Dedifferentiated amniotic fluid mesenchymal stem cell (primary cell): Measurements from ENCODE around the gene EPAS1.

ENCODE experiments used
- DNase-seq: peaks from one replicate; pipeline ENCODE4 v3.0.0-alpha.2; 2016; ENCODE audit errors: extremely low spot score

The EPAS1 gene

DNA sequence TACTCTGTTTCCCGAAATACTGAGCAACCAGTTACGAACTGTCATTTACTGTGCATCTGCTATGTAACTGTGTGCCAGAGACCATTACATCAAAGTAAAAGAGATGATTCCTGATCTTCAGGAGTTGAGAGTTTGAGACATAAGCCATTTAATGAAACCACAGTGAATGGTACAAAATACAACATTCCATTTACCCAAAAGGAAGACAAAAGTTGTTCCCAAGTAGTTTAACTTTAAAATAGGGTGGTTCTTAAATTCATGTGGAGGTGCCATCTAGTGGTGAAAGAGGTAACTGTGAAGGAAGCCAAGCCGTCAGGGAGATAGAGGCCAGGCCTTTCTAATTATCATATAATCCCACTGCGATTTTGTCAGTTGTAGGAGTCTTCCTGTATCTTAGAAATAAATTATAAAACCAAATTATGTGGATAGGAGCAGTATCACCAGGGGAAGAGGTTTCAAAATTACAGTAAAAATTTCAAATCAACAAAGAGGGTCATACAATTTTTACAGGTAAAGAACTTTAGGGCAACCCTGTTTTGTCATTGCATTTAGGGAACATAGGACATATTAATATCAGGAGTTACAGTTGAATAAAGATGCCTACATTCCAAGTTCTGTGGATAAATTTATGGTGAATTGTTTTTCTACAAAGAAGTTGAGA, 67.7 kb downstream of the EPAS1 start:
- peak; percentile 77 for DNase-seq

DNA sequence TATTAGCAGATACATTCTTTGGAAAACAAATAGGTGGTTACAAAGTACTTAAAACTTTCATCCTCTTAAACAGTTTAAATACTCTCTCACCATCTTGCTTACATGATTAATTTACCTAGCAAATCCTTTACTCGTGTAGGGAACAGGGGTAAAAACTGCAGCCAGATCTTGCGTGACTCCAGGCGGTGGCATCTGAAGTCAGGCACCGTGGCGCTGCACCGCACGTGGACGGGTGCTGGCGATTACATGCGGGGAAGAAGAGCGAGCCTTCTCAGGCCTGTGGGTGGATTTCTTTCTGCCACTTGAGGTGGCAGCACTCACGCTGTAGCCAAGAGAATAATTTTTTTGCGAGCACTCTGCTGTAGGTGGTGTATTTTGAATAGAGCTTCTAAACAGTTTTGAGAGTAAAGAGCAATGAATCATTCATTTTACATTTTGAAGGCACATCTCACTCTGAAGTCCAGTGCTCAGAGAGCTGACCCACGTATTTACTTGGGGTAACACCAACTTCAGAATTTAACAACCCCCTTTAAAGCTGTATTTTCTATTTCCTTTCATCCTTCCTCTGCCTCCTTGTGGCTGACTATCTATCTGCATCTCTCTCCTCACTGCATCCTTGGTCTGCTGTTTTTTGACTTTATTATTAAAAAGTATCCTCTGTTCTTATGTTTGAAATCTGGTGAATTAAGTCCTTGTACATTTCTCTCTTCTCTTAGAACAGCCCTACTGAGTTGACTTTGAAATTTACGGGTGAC, 68.9 kb downstream of the EPAS1 start:
- no peak for DNase-seq

DNA sequence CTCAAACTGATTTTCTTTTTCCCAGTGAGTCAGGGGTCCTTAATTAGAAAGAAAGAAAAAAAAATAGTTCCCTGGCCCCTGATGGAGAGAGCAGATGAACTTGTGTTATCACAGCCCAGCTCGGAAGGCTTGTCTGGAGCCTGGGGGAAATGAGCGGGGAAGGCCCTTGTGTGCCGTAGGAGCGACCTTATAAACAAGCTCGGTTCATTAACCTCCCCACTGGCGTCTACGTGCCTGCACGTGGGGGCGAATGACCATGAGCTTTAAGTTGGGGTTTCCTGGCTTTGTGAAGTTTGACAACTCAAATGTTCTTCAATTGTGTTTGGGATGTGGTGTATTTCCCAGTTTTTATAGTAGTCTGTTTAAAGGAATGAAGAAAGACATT, 69.5 kb downstream of the EPAS1 start:
- no peak for DNase-seq

DNA sequence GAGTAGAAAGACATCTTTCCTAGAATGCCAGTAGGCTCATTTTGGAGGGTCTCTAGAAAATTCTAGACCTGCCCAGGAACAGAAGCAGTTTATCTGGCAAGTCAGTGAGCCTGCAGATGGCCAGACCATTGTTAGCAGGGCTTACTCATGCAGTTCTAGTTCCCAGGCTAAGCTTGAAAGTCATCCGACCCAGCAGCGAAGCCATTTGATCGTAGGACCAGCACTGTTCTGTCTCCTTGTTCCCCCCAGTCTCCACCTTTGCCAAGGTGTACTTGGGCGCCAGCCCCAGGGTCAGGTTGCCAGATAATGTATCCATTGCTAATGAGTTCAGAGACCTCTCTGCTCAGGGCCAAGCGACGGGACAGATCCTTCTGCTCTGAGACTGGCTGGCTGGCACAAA, 70.1 kb downstream of the EPAS1 start:
- DNase-seq: no peak

DNA sequence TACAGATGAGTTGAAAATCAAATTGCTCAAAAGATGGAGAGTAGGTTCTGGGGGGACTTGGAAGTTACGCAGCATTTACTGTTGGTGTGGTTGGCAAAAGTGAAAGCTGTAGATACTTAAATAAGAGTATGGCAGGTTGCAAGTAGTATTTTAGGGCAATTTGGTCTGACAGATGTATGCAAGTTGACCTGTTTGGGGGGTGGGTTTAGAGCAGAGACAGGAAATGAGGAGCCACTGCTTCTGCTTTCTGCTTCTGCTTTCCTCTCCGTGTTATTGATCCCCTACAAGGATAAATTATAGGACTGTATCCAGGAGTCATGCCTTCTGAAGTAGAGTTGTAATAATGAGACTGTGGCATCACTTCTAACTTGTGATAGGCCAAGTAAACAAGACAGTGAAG, 71.2 kb downstream of the EPAS1 start:
- no peak for DNase-seq

DNA sequence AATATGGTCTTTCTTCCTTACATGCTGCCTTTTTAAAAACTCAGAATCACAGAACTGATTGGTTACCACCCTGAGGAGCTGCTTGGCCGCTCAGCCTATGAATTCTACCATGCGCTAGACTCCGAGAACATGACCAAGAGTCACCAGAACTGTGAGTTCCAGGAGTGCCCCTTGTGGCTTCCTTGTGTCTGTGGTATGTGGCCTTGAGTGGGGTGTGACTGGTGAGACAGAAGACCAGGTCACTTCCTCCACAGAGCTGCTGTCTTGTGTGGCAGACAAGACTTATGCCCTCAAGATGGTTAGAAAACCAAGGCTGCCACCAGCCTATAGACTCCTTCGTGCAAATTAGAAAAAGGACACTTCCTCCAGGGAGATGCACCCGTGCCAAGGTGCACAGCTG, 72.6 kb downstream of the EPAS1 start:
- no peak for DNase-seq

DNA sequence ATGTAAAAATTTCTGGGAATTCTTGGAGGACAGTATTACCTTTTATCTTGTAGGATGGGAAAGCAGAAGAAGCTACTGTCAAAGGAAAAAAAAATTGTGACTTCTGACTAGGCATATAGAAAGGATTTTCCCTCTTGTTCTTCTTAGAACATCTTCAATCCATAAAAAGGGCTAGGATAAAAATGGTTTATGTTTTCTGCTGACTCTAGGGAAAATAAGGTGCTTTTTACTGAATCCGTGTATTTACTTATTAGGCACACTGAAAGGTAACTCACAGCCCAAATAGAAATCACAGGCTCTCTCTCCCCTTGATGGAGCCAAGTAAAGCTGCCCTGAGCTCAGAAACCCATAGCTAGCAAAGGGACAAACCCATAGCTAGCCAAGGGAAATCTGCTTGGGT, 74.6 kb downstream of the EPAS1 start:
- DNase-seq: no peak

DNA sequence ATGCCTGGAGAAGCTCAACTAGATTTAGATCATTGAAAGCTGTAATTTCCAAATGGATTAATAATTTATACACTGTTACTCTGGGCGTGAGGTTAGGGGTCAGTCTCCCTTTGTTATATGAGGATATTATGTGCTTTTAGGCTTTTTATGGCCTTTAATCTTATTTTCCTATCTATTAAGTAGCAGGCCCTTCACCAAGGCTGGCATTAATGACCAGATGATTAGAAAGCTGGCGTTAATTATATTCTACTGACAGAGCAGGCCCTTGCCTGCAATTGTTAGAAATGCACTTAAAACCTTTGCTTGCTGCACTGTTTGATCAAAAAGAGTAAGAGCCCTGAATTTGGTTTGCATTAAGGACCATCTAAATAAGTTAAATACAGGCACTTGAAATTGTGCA, 75.3 kb downstream of the EPAS1 start:
- no peak for DNase-seq

DNA sequence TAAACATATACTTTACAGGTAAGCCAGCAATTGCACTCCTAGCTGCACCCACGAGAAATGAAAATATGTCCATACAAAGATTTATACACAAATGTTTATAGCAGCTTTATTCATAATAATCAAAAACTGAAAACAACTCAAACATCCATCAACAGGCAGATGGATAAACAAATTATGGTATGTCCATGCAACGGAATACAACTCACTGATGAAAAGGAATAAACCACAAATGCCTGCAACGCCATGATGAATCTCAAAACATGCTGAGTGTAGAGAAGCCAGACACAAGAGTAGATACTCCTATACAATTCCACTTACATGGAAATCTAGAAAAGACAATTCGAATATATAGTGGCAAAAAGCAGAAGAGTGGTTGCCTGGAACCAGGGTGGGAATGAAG, 76.0 kb downstream of the EPAS1 start:
- no peak for DNase-seq

DNA sequence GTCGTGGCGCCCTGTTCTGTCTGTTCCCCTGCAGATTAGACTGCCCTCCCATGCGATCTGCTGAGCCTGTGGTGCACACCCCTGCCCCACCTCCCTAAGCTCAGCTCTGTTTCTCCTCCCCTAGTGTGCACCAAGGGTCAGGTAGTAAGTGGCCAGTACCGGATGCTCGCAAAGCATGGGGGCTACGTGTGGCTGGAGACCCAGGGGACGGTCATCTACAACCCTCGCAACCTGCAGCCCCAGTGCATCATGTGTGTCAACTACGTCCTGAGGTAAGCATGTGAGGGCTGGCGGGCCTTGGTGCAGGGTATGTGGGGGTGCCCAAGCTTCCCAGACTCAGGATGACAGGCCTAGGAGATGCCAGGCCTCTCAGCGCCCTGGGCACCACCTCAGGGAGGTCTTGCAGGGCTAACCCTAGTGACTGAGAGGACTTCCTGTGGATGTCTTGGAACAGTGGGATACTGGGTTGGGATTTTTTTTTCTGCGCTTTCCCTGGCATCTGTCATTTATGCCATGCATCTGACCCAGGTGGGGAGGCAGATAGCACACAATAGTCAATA, 78.4 kb downstream of the EPAS1 start:
- no peak for DNase-seq

DNA sequence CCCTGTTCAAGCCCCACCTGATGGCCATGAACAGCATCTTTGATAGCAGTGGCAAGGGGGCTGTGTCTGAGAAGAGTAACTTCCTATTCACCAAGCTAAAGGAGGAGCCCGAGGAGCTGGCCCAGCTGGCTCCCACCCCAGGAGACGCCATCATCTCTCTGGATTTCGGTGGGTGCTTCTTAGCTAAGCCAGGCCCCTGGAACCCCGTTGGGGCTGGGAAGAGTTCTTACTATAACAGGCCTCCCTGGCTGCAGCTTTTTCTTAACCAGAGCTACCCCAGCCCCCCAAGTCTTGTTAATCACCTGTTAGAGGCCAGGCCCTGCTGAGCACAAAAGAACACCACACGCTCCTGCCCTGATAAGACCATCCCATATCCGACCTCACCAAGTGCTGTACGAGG, 79.4 kb downstream of the EPAS1 start:
- DNase-seq: no peak

DNA sequence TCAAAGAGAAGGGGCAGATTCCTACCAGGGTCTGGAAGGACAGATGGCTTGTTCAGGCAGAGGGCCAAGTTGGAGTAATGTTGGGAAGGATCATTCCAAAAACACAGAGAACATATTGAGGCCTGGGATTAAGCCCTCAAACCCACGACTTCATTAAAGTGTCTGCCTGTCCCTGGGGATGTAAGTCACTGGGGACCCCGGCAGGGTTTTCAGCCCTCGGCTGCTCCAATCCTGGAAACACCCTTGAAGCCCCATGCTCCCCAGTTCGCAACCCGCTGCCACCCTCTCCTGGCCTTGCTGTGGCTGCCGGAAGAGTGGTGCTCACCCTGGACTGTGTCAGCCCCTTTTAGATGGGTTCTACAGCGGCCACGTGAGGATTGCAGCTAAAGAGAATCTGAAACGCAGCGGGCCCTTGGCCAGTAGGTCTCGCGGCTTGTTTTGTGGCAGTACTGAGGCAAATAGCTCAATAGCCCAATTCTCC, 79.9 kb downstream of the EPAS1 start:
- no peak for DNase-seq

DNA sequence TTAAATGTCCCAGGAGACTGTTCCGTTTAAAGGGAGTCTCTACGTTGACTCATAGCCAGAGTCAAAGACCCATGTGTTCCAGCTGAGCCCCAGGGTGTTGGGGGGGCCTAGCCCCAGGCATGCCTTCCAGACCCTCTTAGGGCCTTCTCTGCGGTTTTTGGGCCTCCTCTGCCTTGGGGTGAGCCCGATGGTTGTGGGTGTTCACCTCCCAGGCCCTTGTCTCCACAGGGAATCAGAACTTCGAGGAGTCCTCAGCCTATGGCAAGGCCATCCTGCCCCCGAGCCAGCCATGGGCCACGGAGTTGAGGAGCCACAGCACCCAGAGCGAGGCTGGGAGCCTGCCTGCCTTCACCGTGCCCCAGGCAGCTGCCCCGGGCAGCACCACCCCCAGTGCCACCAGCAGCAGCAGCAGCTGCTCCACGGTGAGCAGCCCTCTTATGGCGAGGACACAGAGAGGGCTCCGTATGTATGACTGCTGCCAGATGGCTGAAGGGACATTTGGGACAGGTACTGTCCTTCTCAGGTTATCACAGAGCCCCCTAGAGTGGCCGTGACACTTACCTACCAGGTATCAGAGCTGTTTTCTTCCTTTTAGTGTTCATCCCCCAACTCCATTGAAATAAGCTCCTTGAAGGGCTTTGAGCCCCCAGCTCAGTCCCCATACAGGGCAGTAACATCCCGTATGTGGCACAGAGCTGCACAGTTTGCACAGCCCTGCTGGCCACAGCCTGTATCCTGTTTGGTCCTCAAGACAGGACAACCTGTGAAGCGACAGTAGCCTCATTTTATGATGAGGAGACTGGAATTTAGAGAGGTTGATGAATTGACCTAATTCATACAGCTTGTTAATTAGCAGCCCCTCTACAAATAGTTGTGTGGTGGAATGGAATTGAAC, 80.7 kb downstream of the EPAS1 start:
- DNase-seq: no peak

DNA sequence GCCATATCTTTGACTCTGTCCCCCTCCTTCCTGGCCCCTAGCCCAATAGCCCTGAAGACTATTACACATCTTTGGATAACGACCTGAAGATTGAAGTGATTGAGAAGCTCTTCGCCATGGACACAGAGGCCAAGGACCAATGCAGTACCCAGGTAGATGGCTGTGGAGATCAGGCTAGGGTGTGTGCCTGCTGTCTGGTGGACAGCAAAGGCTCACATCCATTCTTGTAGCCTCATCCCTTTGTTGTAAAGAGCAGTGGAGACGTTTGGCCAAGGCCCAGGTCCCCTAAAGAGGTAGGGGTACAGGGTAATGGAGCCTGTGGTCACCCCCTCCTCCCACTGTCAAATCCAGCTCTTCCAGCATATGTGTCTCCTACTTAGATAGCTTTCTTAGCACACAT, 81.4 kb downstream of the EPAS1 start:
- no peak for DNase-seq

DNA sequence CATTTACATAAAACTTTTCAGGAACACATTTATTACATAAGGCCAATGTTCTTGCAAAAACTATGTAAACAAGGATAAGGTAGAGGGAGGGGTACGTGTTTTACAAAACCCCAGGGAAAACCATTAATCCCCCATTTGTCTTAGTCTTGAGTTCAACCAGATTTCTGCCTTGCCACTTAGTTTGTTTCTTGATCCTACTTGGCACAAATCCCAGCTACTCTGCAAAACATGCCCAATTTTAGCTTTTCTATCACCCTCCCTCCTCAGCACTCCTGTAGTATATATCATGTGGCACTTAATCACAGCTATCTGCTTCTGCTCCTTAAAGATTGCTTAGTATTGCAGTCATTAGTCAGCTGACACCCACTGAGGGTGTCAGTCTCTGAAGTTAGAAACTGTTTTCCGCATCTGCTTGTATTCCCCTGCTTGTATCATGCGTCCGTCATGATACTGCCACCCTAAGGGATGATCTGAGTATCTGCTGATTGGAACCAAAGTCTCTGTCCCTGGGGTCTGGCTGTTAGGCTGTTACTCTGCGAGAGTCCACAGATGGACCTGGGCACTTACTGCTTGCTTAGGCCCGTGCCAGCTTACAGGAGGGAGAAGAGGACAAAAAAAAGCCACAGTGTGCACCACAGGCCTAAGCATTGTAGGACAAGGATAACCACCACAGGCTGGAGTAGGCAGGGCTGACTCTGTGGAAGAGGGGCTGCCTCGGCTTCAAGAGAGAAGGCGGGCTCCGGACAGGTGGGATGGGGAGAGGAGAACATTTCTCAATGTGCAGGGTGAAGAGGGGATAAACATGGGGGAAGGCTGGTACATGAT, 82.2 kb downstream of the EPAS1 start:
- peak; percentile 18 for DNase-seq

DNA sequence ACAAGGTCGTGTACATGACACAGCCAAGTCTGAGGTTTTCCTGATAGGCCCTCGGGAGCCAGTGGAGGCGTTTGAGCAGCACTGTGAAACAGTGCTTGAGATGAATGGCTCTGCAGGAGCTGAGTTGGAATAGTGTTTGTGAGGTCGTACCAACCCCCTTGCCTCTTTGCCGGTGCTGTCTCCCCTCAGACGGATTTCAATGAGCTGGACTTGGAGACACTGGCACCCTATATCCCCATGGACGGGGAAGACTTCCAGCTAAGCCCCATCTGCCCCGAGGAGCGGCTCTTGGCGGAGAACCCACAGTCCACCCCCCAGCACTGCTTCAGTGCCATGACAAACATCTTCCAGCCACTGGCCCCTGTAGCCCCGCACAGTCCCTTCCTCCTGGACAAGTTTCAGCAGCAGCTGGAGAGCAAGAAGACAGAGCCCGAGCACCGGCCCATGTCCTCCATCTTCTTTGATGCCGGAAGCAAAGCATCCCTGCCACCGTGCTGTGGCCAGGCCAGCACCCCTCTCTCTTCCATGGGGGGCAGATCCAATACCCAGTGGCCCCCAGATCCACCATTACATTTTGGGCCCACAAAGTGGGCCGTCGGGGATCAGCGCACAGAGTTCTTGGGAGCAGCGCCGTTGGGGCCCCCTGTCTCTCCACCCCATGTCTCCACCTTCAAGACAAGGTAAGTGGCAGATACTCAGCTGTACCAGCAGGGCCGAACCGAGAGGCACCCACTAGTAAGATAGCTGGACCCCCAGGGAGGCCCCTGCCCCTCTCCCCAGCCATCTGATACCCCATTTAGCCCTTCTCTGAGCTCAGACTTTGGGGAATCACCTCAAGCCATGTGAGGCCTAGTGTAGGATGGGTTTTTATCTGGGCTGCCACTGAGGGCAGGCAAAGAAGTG, 83.1 kb downstream of the EPAS1 start:
- DNase-seq: no peak

DNA sequence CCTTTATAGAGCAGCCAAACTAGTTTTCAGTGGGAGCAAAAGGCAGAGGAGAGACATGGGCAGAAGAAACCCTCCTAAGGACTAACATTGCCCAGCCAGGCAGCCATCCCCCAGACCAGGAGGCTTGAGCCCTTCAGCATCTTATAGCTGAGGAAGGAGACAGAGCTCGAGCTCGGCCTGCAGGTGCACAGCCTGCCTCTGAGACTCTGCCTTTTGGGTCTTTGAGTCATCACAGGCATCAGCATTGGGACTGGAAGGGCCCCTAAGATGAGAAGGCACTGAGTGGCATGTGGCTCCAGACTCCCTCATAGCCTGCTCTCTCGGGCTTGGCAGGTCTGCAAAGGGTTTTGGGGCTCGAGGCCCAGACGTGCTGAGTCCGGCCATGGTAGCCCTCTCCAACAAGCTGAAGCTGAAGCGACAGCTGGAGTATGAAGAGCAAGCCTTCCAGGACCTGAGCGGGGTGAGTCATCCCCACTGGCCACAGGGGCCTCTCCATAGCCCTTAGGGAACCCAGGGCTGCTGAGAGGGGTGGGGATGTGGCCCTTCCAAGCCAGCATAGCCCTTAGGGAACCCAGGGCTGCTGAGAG, 84.1 kb downstream of the EPAS1 start:
- DNase-seq: no peak

DNA sequence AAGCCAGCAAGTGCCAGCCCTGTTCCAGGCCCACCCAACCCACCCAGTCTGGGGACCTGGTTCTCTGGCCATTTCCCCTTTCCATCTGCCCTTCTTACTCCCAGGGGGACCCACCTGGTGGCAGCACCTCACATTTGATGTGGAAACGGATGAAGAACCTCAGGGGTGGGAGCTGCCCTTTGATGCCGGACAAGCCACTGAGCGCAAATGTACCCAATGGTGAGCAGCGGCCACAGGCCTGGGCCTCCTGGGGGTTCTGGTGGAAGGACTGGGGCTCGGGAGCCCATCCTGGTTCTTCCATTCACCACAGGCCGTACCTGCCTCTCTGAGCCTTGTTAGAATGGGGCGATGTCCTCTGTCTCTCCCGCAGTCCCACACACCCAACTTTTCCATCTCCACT, 84.7 kb downstream of the EPAS1 start:
- DNase-seq: no peak

DNA sequence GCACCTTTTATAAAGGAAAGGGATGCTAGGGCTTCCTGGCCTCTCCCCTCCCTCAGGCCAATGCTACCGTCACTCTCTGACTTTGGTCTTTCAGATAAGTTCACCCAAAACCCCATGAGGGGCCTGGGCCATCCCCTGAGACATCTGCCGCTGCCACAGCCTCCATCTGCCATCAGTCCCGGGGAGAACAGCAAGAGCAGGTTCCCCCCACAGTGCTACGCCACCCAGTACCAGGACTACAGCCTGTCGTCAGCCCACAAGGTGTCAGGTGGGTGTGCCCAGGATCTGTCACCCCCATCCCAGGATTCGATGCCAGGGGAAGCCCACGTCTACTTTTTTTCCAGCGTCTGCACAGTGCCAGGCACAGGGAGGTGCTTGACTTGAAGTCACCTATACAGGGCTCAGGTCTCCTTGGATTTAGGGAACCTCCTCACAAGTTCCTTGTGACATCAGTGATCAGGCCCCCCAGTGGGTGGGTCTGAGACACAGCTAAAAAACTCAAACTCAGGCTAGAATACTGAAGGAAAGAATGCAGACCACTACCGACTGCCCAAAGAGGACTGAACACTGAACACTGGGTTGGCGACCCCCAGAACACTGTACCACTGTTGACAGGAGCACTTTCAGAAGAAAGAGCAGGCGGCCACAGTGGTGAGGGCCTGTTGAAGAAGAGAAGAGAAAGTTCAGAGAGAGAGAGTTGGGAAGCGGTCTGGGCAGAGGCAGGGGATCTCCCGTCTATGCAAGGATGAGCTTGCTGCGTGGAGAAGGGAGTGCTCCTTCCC, 85.3 kb downstream of the EPAS1 start:
- DNase-seq: no peak
